Stomach smooth muscle (tissue), 2 donors: Measurements from ENCODE around the gene TBCD.
"Not testable (repeated sequence)": the region's sequence is repeated elsewhere in the genome, so short reads cannot be mapped to it uniquely, and the experiment has no call there.

Experiments used
- H3K27ac ChIP-seq: one replicate; pipeline ENCODE4 v1.7.0; 2013; ENCODE audit warnings: mild to moderate bottlenecking, low read length, inconsistent platforms
- H3K27me3 ChIP-seq, 2 donors: one replicate each; pipeline ENCODE4 v1.7.0; 2013; ENCODE audit warnings: low read length in 2 of 2; ENCODE audit not compliant: insufficient read depth in 2 of 2, control insufficient read depth in 1 of 2
- H3K36me3 ChIP-seq, 2 donors: one replicate each; pipeline ENCODE4 v1.7.0; 2013; ENCODE audit warnings: low read length in 2 of 2; ENCODE audit not compliant: control insufficient read depth in 2 of 2, insufficient read depth in 2 of 2
- H3K4me1 ChIP-seq: one replicate; pipeline ENCODE4 v1.7.0; 2013; ENCODE audit warnings: low read length; ENCODE audit not compliant: control insufficient read depth, insufficient read depth
- H3K4me3 ChIP-seq, 2 donors: one replicate each; pipeline ENCODE4 v1.7.0; 2013; ENCODE audit warnings: low read length in 2 of 2
- H3K9ac ChIP-seq, 2 donors: one replicate each; pipeline ENCODE4 v1.7.0; 2013; ENCODE audit warnings: low read length in 2 of 2, mild to moderate bottlenecking in 1 of 2
- H3K9me3 ChIP-seq, 2 donors: one replicate each; pipeline ENCODE4 v1.7.0; 2013; ENCODE audit warnings: low read length in 2 of 2; ENCODE audit not compliant: control insufficient read depth in 2 of 2
- donor health status: healthy.
- donor health status: Pancreatic carcinoma.

The TBCD gene

DNA sequence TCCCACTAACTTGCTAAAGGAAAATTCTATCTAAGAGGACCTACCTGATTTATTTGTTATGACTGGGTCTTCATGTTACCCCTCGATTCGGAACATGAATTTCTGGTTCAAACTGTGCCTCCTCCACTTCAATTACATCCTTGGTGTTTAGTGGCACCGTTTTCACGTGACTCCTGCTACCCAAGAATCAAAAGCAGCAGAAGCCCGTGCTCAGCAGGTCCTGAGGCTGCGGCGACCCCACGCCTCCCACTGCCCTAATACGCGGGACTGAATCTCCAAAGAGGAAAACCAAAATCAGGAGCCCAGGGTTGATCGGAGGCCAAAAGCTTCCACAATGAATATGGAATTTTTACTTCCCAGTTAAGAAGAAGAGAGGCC lies 233.6 kb downstream of the TBCD start:
- Histone ChIP-seq H3K9ac (no peak overlapping the region), H3K9me3 (no peaks in the 10 kb centered on the region), H3K4me1 (peaks cover 2% of the 10 kb centered on the region), H3K27ac (no peak overlapping the region), H3K27me3 (no peaks in the 10 kb centered on the region), H3K4me3 (no peak overlapping the region), H3K36me3 (no peaks in the 10 kb centered on the region)

DNA sequence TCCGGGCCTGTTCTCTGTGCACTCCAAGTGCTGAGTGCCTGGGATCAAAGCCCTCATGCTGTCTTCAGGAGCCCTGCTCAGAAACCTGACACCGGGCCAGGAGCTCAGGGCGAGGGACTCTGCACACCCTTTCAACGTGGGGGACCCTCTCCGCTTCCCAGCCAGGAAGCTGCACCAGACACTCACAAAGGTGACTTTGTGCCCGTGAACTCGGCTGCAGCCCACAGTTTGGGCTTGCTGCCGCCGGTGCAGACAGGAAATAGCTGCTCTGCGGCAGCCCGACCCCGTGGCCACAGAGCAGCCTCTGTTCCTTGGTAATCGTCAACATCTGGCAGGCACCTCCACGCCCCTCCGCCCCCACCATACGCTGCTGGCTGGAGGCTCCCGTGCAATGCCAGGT lies 234.1 kb downstream of the TBCD start:
- no peak overlapping the region for H3K27ac ChIP-seq
- H3K4me1 ChIP-seq: peaks cover 2% of the 10 kb centered on the region
- no peak overlapping the region for H3K9ac ChIP-seq
- no peaks in the 10 kb centered on the region for H3K27me3 ChIP-seq
- H3K36me3 ChIP-seq: no peaks in the 10 kb centered on the region
- H3K4me3 ChIP-seq: no peak overlapping the region
- no peaks in the 10 kb centered on the region for H3K9me3 ChIP-seq

DNA sequence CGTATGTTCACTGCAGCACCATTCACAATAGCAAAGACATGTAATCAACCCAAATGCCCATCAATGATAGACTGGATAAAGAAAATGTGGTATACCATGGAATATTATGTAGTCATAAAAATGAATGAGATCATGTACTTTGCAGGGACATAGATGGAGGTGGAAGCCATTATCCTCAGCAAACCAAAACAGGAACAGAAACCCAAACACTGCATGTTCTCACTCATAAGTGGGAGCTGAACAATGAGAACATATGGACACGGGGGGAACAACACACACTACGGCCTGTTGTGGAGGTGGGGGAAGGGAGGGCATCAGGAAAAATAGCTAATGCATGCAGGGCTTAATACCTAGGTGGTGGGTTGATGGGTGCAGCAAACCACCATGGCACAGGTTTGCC lies 237.2 kb downstream of the TBCD start:
- H3K9me3 ChIP-seq, H3K36me3 ChIP-seq, H3K27ac ChIP-seq, H3K4me1 ChIP-seq, H3K4me3 ChIP-seq, H3K9ac ChIP-seq, H3K27me3 ChIP-seq: not testable (repeated sequence)

DNA sequence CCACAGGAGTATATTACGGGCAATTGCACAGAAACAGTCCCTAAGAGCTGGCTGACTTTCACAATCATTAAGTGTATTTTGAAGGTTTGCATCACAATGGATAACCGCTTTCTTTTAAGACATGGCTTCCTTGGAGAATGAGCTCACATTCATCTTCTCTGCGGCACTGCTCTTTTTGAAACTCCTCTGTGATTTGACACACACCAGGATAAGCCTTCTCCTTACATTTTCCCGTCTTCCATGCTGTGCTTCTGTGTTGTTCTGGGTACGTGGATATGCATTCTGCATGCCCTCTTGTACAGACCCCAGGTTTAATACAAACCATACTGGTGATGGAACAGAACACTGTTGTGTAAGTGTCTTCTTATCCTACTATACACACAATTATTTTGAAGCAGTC lies 238.0 kb downstream of the TBCD start:
- Histone ChIP-seq H3K9ac (no peak overlapping the region), H3K27ac (no peak overlapping the region), H3K4me3 (no peak overlapping the region), H3K4me1 (peaks cover 2% of the 10 kb centered on the region), H3K27me3 (no peaks in the 10 kb centered on the region), H3K36me3 (no peaks in the 10 kb centered on the region), H3K9me3 (peaks cover 0 to 3% of the 10 kb centered on the region in 2 donors)

DNA sequence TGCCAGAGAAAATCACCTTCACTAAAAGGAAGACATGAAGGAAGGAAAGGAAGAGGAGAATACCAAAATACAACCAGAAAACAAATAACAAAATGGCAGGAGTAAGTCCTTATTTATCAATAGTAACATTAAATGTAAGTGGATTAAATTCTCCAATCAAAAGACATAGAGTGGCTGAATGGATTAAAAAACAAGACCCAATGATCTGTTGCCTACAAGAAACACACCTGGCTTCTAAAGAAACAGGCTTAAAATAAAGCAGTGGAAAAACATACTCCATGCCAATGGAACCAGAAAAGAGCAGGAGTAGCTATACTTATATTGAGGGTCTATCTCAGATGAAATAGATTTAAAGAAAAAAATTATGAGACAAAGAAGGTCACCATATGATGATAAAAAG lies 241.1 kb downstream of the TBCD start:
- Histone ChIP-seq H3K27me3 (no peaks in the 10 kb centered on the region), H3K9me3 (peaks cover 0 to 3% of the 10 kb centered on the region in 2 donors), H3K27ac (no peak overlapping the region), H3K4me3 (no peak overlapping the region), H3K36me3 (no peaks in the 10 kb centered on the region), H3K9ac (no peak overlapping the region), H3K4me1 (no peaks in the 10 kb centered on the region)
